Endothelial cell of umbilical vein (primary cell): Measurements from ENCODE around the gene PEAR1. TPM values are rescaled to one million over a fixed set of nuclear protein-coding genes. Genes with fewer than 3 reads are reported as not detected.

Source experiments
- BruUV-seq: library from RNA; stranded (reverse); fragments of 400-500 nt; replicated peaks from 2 replicates; lab custom pipeline; 2021; lab: Mats Ljungman, UMichigan
- CTCF ChIA-PET: fragments of 300-600, 350-600 bp; sonication (Branson Sonifier 250); formaldehyde crosslinking; loops from one replicate; lab custom pipeline; 2021; ENCODE audit warnings: antibody characterized with exemption, inconsistent platforms; lab: Charles Lee
- POLR2A ChIA-PET: fragments of 300-600, 350-600 bp; sonication (Branson Sonifier 250); formaldehyde crosslinking; loops from one replicate; lab custom pipeline; 2021; ENCODE audit warnings: antibody characterized with exemption, inconsistent platforms; lab: Charles Lee
- DNase-seq: peaks from one replicate; pipeline ENCODE4 v3.0.0-alpha.2; 2011; ENCODE audit warnings: low read depth, low spot score
- FAIRE-seq: peaks from 2 replicates; lab custom pipeline; 2011; peaks lifted over from hg19 to GRCh38; lab: Jason Lieb, UNC
- H2AFZ ChIP-seq: 2 replicates; pipeline ENCODE4 v1.6.0; 2012; ENCODE audit warnings: low read depth, low read length, control low read depth, inconsistent platforms
- H3K27ac ChIP-seq: 2 replicates; pipeline ENCODE4 v1.5.1; 2011; ENCODE audit warnings: low read depth, mild to moderate bottlenecking, control low read depth, low read length, moderate library complexity; ENCODE audit not compliant: insufficient read depth
- H3K27me3 ChIP-seq, 2 experiments: 2 replicates each; pipeline versions ENCODE4 v1.6.0 to v1.6.1; 2011; ENCODE audit warnings: low read length in 2 of 2, mixed read lengths in 1 of 2; ENCODE audit not compliant: control insufficient read depth in 2 of 2, insufficient read depth in 2 of 2
- H3K36me3 ChIP-seq, 2 experiments: 2 replicates in 1 of 2; 3 replicates in 1 of 2; pipeline ENCODE4 v1.5.1; 2011; ENCODE audit warnings: low read length in 2 of 2, mild to moderate bottlenecking in 1 of 2, moderate library complexity in 1 of 2; ENCODE audit not compliant: control insufficient read depth in 2 of 2, insufficient read depth in 2 of 2; ENCODE audit errors: extremely low read depth in 1 of 2
- H3K4me1 ChIP-seq: 3 replicates; pipeline ENCODE4 v1.5.1; 2011; ENCODE audit warnings: mild to moderate bottlenecking, low read length; ENCODE audit not compliant: control insufficient read depth, insufficient read depth; ENCODE audit errors: extremely low read depth
- H3K4me2 ChIP-seq: 2 replicates; pipeline ENCODE4 v1.6.1; 2011; ENCODE audit warnings: low read length, control low read depth, mixed read lengths; ENCODE audit not compliant: insufficient read depth
- H3K4me3 ChIP-seq, 3 experiments: fragments of 200-600 bp in 1 of 3; sonication (generic), shearing (Covaris generic) in 1 of 3; replicated peaks in 1 of 3; 2 replicates each; pipeline ENCODE4 v1.5.1; 2011 to 2016; ENCODE audit warnings: control low read depth in 3 of 3, low read length in 3 of 3, mild to moderate bottlenecking in 2 of 3, inconsistent platforms in 1 of 3, low read depth in 1 of 3, moderate library complexity in 1 of 3; ENCODE audit not compliant: insufficient read depth in 1 of 3
- H3K79me2 ChIP-seq: 2 replicates; pipeline ENCODE4 v1.6.0; 2012; ENCODE audit warnings: low read length, inconsistent platforms; ENCODE audit not compliant: control insufficient read depth, insufficient read depth
- H3K9ac ChIP-seq: replicated peaks from 2 replicates; pipeline ENCODE3; 2011; ENCODE audit warnings: low read length, control low read depth; ENCODE audit not compliant: insufficient read depth; ENCODE audit errors: extremely low read depth
- H3K9me1 ChIP-seq: replicated peaks from 3 replicates; pipeline ENCODE4 v1.6.0; 2011; ENCODE audit warnings: mild to moderate bottlenecking, low read length; ENCODE audit not compliant: control insufficient read depth, insufficient read depth; ENCODE audit errors: extremely low read depth
- H3K9me3 ChIP-seq: replicated peaks from 2 replicates; pipeline ENCODE4 v1.5.1; 2012; ENCODE audit warnings: low read length, inconsistent platforms; ENCODE audit not compliant: control insufficient read depth, insufficient read depth
- H4K20me1 ChIP-seq: replicated peaks from 2 replicates; pipeline ENCODE3; 2011; ENCODE audit warnings: mild to moderate bottlenecking, low read length; ENCODE audit not compliant: control insufficient read depth, insufficient read depth; ENCODE audit errors: extremely low read depth
- CTCF ChIP-seq, 2 donors: IDR thresholded peaks; 1 replicate in 1 of 2; 2 replicates in 1 of 2; pipeline ENCODE4 v1.5.1; 2011; ENCODE audit warnings: low read length in 2 of 2, mild to moderate bottlenecking in 2 of 2, moderate library complexity in 2 of 2, control low read depth in 1 of 2, inconsistent platforms in 1 of 2, low read depth in 1 of 2; ENCODE audit not compliant: insufficient read depth in 1 of 2; ENCODE audit errors: extremely low read depth in 1 of 2
- EZH2 ChIP-seq: IDR thresholded peaks from 2 replicates; pipeline ENCODE4 v1.6.1; 2012; ENCODE audit warnings: borderline replicate concordance, low read depth, mild to moderate bottlenecking, moderate library complexity, low read length, inconsistent platforms; ENCODE audit not compliant: severe bottlenecking
- FOS ChIP-seq: IDR thresholded peaks from 2 replicates; pipeline ENCODE4 v1.6.1; 2011; ENCODE audit warnings: mild to moderate bottlenecking, low read length, moderate library complexity, borderline replicate concordance; ENCODE audit not compliant: insufficient read depth
- GATA2 ChIP-seq: IDR thresholded peaks from 2 replicates; pipeline ENCODE4 v1.7.0; 2011; ENCODE audit warnings: low read depth, mild to moderate bottlenecking, moderate library complexity, mixed read lengths, low read length; ENCODE audit not compliant: insufficient read length, insufficient read depth
- JUN ChIP-seq: IDR thresholded peaks from 2 replicates; pipeline ENCODE4 v1.6.1; 2011; ENCODE audit warnings: borderline replicate concordance, low read depth; ENCODE audit not compliant: insufficient read length, insufficient read depth
- MAX ChIP-seq: IDR thresholded peaks from 2 replicates; pipeline ENCODE4 v1.6.1; 2011; ENCODE audit not compliant: insufficient read depth, insufficient read length
- MYC ChIP-seq: IDR thresholded peaks from one replicate; pipeline ENCODE4 v1.6.1; 2011; ENCODE audit warnings: mild to moderate bottlenecking, low read depth, low read length
- POLR2A ChIP-seq: IDR thresholded peaks from 2 replicates; pipeline ENCODE4 v1.6.1; 2012; ENCODE audit warnings: low read depth, mild to moderate bottlenecking, control low read depth, low read length
- POLR2AphosphoS5 ChIP-seq: IDR thresholded peaks from 2 replicates; pipeline ENCODE4 v1.6.1; 2012; ENCODE audit warnings: low read depth, mild to moderate bottlenecking, control low read depth, low read length, moderate library complexity; ENCODE audit not compliant: insufficient read depth
- dilution Hi-C: fragments of 300-500 bp; cut with MboI; formaldehyde crosslinking; loops from one replicate; pipeline ENCODE4 v1.15.0; 2019; ENCODE audit warnings: low sequenced_read_pairs; ENCODE audit not compliant: extremely low pct_ligation_motif_present
- intact Hi-C: fragments of 100-400 bp; cut with micrococcal nuclease; formaldehyde crosslinking; loops from one replicate; pipeline ENCODE4 v1.10.0; 2022
- polyA plus RNA-seq, 4 experiments: library from polyadenylated mRNA; depleted of rRNA in 3 of 4; stranded (reverse) in 3 of 4; unstranded in 1 of 4; fragments of >200 nt; gene quantifications; 2 replicates each; pipeline versions ENCODE4 v1.2.1 to v1.2.3, GENCODE V29; 2011 to 2012; ENCODE audit warnings: missing spikeins in 1 of 4
- total RNA-seq: library from RNA; stranded (reverse); gene quantifications from 2 replicates; pipeline ENCODE4 v1.2.3, GENCODE V29; 2021

Gene PEAR1
- total and polyA plus RNA-seq, 2 donors (not counting 3 experiments of a cell fraction or from before 2014, with no cell fraction given), result 90.7 to 106 TPM

GRCh38 chr1:156887317-156887716, 6.2 kb upstream of the PEAR1 start:
- DNase-seq, result no peak
- TF ChIP-seq POLR2A (no peak), FOS (no peak), MAX (no peak), JUN (no peak), GATA2 (no peak), MYC (no peak), EZH2 (no peak), POLR2AphosphoS5 (no peak), CTCF (IDR thresholded peaks at IDR 0.05; ENCODE audit: extremely low read depth in 1 of 2, insufficient read depth in 1 of 2, low read depth in 1 of 2, low read length in 2 of 2) (no peak)
- Histone ChIP-seq H3K79me2 (no peaks in the 10 kb centered on the region), H3K27ac (no peak overlapping the region), H3K9ac (no peak overlapping the region), H2AFZ (no peak overlapping the region), H3K4me1 (no peaks in the 10 kb centered on the region), H4K20me1 (no peaks in the 10 kb centered on the region), H3K4me3 (no peak overlapping the region), H3K4me2 (no peak overlapping the region), H3K27me3 (peaks cover 2 to 15% of the 10 kb centered on the region in 2 experiments), H3K9me3 (no peaks in the 10 kb centered on the region), H3K36me3 (no peaks in the 10 kb centered on the region), H3K9me1 (no peaks in the 10 kb centered on the region)
- no TSS peak for BruUV-seq
- intact Hi-C loops, result no loop called here
- CTCF ChIA-PET, result interaction anchor here (0.7 to 8.4 kb wide), 11 partner anchors 10 to 199 kb away, joined by 3 to 137 read pairs (median 6); partner anchors contain the start of genes ISG20L2 and METTL25B
- FAIRE-seq, result no peak
- POLR2A ChIA-PET, result interaction anchor here (0.6 to 1.0 kb wide), 2 partner anchors 43 to 66 kb away, joined by 3 read pairs; no protein-coding TSS in a partner anchor
- dilution Hi-C loops, result no loop called here
